Stimulated activated effector memory CD8-positive, alpha-beta T cell treated with anti-CD3 and anti-CD28 coated beads, Interleukin-12 subunit alpha, Interleukin-12 subunit beta, amount 100 ng/mL, for 72 hours (primary cell): ENCODE results near the gene CCDC146.

Experiments used
- ATAC-seq: fragments of 150-1000 bp; cut with Tn5 transposase; 2 replicates; pipeline ENCODE4 v1.10.0; 2021
- DNase-seq, 2 donors: peaks; one replicate each; pipeline ENCODE4 v3.0.0; 2021 to 2022; ENCODE audit warnings: low spot score in 2 of 2
- H3K27ac Mint-ChIP-seq: one replicate; pipeline ENCODE4 v1.8.0; 2022; ENCODE audit warnings: mild to moderate bottlenecking, mixed read lengths
- H3K36me3 Mint-ChIP-seq: one replicate; pipeline ENCODE4 v1.8.0; 2022; ENCODE audit warnings: mild to moderate bottlenecking, mixed read lengths
- H3K4me1 Mint-ChIP-seq: one replicate; pipeline ENCODE4 v1.8.0; 2022; ENCODE audit warnings: mixed read lengths
- H3K4me3 Mint-ChIP-seq: one replicate; pipeline ENCODE4 v1.8.0; 2022; ENCODE audit warnings: mild to moderate bottlenecking, mixed read lengths
- H3K9me3 Mint-ChIP-seq: one replicate; pipeline ENCODE4 v1.8.0; 2022; ENCODE audit warnings: mixed read lengths

The CCDC146 gene

DNA sequence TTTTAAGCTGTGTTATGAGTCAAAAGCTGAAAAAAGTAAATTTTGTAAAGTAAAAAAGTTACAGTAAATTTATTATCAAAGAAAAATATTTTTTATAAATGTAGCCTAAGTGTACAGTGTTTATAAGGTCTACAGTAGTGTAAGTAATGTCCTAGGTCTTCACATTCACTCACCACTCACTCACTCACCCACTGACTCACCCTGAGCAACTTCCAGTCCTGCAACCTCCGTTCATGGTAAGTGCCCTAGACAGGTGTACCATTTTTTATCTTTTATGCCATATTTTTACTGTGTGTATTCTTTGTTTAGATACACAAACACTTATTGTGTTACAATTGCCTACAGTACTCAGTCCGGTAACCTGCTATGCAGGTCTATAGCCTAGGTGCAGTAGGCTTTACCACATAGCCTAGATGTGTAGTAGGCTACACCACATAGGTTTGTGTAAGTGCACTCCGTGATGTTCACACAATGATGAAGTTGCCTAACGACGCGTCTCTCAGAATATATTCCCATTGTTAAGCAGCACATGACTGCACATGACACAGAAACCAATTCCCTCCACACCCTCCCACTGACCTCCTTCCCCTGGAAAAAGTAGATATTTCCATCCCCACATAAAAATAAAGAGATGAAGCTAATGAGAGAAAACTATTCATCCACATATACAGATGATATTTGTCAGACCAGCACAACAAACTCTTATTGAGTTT lies 122.0 kb downstream of the CCDC146 start:
- DNase-seq, result no peak
- no peak overlapping the region for H3K4me3 Mint-ChIP-seq
- no peaks in the 10 kb centered on the region for H3K9me3 Mint-ChIP-seq
- H3K4me1 Mint-ChIP-seq, result peaks cover 3% of the 10 kb centered on the region
- no peak for ATAC-seq
- no peak overlapping the region for H3K27ac Mint-ChIP-seq
- no peaks in the 10 kb centered on the region for H3K36me3 Mint-ChIP-seq

DNA sequence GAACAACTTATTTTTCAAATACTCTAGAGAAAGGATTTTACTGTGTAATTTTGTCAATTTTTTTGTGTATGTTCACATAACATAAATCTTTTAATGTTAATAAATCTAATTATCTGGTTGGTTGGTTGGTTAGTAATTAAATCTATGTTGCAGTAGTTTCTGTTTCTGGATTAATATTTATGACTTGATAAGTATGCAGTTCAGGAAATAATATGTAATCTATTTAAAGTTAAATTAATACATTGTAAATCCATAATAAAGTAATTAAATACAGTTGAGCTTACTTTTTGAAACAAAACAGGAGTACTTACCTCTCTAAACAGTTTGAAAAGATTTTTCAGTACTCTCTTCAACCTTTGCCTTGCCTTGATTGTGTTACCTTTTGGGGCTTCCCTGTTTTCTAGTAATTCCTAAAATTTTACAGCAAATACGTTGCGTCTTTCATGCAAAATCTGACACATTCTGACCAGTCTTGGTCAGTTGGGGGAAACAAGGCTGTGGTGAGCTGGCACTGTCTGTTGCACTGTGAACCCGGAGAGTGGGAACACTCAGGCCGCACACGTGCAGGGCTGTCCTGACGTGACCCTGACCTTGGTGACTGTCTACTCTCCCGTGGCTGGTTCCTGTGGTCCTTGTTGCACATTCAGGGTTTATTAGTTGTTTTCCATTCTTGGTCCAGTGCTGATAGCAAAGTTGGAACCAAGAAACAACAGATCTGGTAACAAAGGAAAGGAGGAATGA lies 122.8 kb downstream of the CCDC146 start:
- Mint-ChIP-seq H3K36me3 (no peaks in the 10 kb centered on the region), H3K9me3 (no peaks in the 10 kb centered on the region), H3K4me3 (no peak overlapping the region), H3K4me1 (no peaks in the 10 kb centered on the region), H3K27ac (no peak overlapping the region)
- no peak for DNase-seq
- ATAC-seq, result no peak

DNA sequence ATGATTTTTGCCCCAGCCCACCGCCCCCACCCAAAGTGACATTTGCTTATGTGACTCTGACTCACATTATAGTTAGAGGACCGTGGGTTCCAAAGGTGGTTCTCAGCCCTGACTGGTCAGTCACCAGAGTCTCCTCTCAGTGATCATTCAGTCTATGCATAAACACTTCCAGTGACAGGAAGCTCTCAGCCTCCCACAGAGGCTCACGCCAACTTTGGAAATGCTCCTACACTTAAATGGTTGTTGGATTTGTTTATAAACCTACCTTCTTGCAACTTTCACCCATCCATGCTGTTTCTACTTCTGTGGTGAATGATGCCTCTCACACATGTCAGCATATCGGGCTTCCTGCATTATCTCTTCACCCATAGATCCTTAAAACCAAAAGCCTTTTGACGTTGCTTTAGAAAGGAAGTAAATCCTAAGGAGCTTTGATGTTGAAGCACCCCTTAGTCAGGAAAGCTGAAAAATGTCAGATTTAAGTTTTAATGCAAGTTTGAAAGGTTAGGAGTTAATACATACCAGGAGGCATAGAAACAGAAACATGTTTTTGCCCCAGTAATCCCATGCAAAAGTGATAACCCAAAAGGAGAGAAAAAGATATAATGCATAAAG lies 123.7 kb downstream of the CCDC146 start:
- no peak overlapping the region for H3K4me3 Mint-ChIP-seq
- peak; percentile 42 for ATAC-seq
- DNase-seq, result no peak
- no peaks in the 10 kb centered on the region for H3K36me3 Mint-ChIP-seq
- H3K4me1 Mint-ChIP-seq, result no peaks in the 10 kb centered on the region
- H3K9me3 Mint-ChIP-seq, result no peaks in the 10 kb centered on the region
- no peak overlapping the region for H3K27ac Mint-ChIP-seq

DNA sequence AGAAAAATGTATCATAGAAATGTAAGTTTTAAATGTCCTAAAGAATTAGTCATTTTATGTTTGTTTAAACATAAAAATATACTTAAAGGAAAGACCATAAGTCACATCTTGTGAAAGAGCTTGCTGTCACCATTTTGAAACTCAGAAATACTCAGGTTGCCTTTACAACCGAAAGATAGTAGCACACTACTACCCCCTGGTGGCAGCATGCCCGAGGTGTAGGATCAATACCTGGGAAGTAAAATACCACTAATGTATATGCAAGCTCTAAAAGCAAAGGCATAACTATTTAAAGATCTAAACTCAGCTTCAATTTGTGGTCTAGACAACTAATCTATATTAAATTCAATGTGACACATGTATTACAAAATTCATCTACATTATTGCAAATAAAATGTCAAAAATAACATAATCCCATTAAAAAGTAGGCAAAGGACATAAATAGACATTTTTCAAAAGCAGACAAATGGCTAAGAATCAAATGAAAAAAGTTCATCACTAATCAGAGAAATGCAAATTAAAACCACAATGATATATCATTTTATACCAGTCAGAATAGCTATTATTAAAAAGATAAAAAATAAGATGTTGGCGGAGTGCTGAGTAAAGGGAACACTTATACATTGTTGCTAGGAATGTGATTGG lies 124.9 kb downstream of the CCDC146 start:
- no peaks in the 10 kb centered on the region for H3K9me3 Mint-ChIP-seq
- ATAC-seq (peak; percentile 94), DNase-seq (peak; percentile 74 to 92)
- H3K4me3 Mint-ChIP-seq, result no peak overlapping the region
- H3K36me3 Mint-ChIP-seq, result no peaks in the 10 kb centered on the region
- no peaks in the 10 kb centered on the region for H3K4me1 Mint-ChIP-seq
- H3K27ac Mint-ChIP-seq, result no peak overlapping the region

DNA sequence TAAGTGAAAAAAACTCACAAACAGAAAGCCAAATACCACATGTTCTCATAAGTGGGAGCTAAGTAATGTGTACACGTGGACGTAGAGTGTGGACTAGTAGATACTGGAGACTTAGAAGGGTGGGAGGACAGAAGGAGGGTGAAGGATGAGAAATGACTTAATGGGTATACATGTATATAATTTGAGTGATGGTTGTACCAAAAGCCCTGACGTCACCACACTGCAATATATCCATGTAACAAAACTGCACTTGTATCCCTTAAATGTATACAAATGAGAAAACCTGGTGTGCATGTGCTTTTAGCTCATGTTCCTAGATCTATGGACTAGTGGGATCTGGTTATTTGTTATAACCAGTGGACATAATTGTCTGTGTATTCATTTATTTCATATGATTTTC lies 125.7 kb downstream of the CCDC146 start:
- ATAC-seq (no peak), DNase-seq (no peak)
- no peaks in the 10 kb centered on the region for H3K9me3 Mint-ChIP-seq
- no peaks in the 10 kb centered on the region for H3K36me3 Mint-ChIP-seq
- no peaks in the 10 kb centered on the region for H3K4me1 Mint-ChIP-seq
- H3K27ac Mint-ChIP-seq, result no peak overlapping the region
- H3K4me3 Mint-ChIP-seq, result no peak overlapping the region

DNA sequence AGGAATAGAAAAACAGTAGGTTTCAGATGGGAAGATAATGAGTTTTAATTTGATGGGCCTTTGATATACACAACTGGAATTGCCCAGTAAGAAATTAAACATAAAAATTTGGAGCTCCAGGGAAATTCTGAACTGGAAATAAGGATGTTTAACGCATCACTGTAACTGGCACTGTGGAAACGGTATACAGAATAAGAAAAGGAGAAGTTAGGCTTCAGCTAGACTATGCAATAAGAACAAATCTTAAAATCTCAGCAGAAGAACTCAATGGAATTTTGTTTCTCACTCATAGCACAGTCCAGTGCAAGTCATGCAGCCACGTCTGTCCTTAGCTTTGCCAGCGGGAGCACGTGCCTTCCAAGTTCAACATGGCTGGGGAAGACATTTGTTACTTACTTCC lies 130.1 kb downstream of the CCDC146 start:
- ATAC-seq (no peak), DNase-seq (no peak)
- H3K27ac Mint-ChIP-seq, result no peak overlapping the region
- no peaks in the 10 kb centered on the region for H3K4me1 Mint-ChIP-seq
- no peaks in the 10 kb centered on the region for H3K36me3 Mint-ChIP-seq
- no peaks in the 10 kb centered on the region for H3K9me3 Mint-ChIP-seq
- no peak overlapping the region for H3K4me3 Mint-ChIP-seq

DNA sequence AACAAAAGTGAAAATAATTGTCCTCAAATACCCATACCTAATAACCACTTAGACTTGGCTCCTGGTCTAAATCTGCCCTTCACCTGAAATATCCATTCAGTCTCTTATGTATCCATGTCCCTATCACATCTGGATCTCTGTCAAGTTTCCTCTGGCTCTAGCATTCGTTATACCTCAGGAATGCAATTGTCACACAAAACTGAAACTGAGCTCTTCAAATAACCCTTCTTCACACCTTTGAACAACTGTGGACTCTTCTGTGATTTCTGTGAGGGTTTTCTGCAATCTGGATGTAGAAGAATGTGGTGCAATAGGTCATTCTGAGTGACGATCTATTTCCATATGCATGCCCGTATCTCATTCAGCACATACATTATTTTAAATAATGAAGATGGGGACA lies 130.7 kb downstream of the CCDC146 start:
- no peak for DNase-seq
- H3K4me1 Mint-ChIP-seq, result no peaks in the 10 kb centered on the region
- no peak overlapping the region for H3K27ac Mint-ChIP-seq
- ATAC-seq, result no peak
- no peak overlapping the region for H3K4me3 Mint-ChIP-seq
- no peaks in the 10 kb centered on the region for H3K9me3 Mint-ChIP-seq
- no peaks in the 10 kb centered on the region for H3K36me3 Mint-ChIP-seq

DNA sequence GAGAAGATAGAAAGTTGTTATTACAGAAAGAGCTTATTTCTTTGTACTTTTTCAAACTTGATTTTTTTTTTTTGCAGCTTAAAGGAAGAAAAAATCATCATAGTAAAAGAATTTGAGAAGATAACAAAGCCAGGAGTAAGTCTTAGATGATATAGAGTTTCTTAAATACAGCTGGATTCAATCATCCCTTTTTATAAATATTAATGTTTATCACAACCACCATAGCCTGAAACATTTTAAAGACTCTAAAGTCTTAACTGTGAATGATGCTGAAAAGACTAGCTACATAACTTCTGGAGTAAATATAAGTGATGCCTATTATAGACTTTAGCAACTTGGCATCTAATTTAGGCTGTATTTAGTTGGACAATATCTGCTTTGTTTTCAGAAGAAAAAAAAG lies 132.0 kb downstream of the CCDC146 start:
- ATAC-seq, result no peak
- Mint-ChIP-seq H3K27ac (no peak overlapping the region), H3K36me3 (no peaks in the 10 kb centered on the region), H3K4me1 (no peaks in the 10 kb centered on the region), H3K9me3 (no peaks in the 10 kb centered on the region), H3K4me3 (no peak overlapping the region)
- DNase-seq, result no peak

DNA sequence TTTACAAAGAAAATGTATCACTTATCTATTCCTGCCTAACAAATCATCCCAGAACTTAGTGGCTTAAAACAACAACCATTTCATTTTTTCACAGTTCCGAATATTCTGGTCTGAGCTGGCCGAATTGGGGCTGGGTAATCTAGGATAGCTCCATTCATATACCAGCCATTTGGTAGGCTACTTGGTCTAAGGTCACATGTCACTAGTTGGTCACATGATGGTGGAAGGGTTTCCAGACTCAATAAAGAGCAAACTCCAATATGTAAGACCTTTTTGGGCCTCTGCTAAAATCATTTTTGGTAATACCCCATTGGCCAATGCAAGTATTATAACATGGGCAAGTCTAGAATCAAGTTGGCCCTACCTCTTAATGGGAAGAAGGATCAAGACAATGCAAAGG lies 132.5 kb downstream of the CCDC146 start:
- Mint-ChIP-seq H3K9me3 (no peaks in the 10 kb centered on the region), H3K4me3 (no peak overlapping the region), H3K36me3 (no peaks in the 10 kb centered on the region), H3K27ac (no peak overlapping the region), H3K4me1 (no peaks in the 10 kb centered on the region)
- DNase-seq, result no peak
- ATAC-seq, result no peak

DNA sequence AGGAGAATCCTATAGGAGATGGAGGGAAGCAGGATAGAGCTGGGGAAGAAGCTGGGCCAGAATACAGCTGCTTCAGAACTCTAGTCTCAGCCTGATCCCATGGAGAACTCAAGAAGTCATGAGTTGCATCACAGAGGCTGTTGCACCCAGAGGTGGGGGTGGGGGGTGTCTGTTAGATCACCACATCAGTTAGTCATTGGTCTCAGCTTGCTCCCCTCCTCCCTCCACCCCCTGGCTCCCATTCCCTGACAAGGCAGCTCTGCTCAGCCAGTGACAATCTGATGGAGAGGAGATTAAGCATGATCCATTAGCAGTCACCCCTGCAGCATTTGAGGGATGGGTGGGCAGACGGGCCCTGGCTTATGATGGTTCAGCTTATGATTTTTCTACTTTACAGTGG lies 135.6 kb downstream of the CCDC146 start:
- H3K9me3 Mint-ChIP-seq, result no peaks in the 10 kb centered on the region
- DNase-seq (no peak), ATAC-seq (no peak)
- H3K36me3 Mint-ChIP-seq, result no peaks in the 10 kb centered on the region
- no peak overlapping the region for H3K27ac Mint-ChIP-seq
- no peak overlapping the region for H3K4me3 Mint-ChIP-seq
- no peaks in the 10 kb centered on the region for H3K4me1 Mint-ChIP-seq

DNA sequence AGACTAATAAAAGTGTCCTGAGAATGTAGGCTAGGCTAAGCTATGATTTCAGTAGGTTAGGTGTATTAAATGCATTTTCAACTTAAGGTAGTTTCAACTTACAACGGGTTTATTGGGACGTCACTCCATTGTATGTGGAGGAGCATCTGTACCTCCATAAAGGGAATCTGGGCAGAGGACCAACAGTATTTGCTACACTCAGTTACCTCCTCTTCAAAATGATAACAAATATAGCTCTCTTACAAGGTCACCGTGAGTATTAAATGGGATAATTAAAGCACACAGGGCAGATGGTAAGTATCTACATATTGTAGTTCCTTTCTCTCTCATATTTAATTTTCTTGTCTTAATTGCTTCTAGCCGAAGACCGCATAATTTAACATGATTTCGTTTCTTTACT lies 136.2 kb downstream of the CCDC146 start:
- H3K4me3 Mint-ChIP-seq, result no peak overlapping the region
- no peaks in the 10 kb centered on the region for H3K4me1 Mint-ChIP-seq
- ATAC-seq (no peak), DNase-seq (no peak)
- H3K27ac Mint-ChIP-seq, result no peak overlapping the region
- H3K36me3 Mint-ChIP-seq, result no peaks in the 10 kb centered on the region
- no peaks in the 10 kb centered on the region for H3K9me3 Mint-ChIP-seq

DNA sequence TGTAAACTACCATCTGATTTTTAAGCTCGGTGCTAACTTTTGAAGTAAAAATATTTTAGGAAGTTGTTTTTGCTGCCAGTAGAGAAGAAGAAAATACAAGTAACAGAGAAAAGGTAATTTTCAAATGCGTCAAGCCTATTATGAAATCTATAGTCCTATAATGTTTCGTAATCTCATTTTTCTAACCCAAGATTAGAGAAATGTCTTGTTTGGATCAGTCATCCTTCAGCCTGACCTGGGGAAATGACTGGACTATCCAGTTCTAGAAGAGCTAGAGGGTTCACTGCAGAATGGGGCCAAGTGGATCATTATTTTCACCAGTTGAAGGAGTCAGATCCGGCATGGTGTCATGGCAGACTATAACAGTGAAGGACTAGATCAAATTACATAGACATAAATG lies 139.9 kb downstream of the CCDC146 start:
- no peak for DNase-seq
- Mint-ChIP-seq H3K4me1 (peaks cover 3% of the 10 kb centered on the region), H3K27ac (no peak overlapping the region), H3K4me3 (no peak overlapping the region), H3K36me3 (no peaks in the 10 kb centered on the region), H3K9me3 (no peaks in the 10 kb centered on the region)
- ATAC-seq, result no peak

DNA sequence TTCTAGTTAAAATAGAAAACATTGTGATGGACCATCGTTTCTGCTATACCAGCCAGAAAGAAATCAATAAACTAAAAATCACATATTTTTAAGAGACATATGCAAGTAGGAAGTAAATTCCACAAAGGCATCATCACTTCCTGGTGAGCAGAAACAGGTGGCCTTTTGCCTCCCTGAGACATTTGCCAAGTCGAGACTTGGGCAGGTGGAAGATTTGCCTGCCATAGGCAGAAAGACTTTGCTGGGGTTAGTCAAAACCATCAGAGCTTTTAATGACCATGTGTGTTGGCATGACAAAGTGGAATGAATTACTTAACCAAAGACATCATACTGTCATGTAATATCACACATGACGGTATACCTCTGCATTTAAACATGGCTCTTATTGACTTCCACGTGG lies 143.3 kb downstream of the CCDC146 start:
- Mint-ChIP-seq H3K4me3 (no peak overlapping the region), H3K36me3 (no peaks in the 10 kb centered on the region), H3K27ac (peak overlapping the region; percentile 9), H3K9me3 (no peaks in the 10 kb centered on the region), H3K4me1 (peaks cover 14% of the 10 kb centered on the region)
- ATAC-seq (peak; percentile 26), DNase-seq (no peak)

DNA sequence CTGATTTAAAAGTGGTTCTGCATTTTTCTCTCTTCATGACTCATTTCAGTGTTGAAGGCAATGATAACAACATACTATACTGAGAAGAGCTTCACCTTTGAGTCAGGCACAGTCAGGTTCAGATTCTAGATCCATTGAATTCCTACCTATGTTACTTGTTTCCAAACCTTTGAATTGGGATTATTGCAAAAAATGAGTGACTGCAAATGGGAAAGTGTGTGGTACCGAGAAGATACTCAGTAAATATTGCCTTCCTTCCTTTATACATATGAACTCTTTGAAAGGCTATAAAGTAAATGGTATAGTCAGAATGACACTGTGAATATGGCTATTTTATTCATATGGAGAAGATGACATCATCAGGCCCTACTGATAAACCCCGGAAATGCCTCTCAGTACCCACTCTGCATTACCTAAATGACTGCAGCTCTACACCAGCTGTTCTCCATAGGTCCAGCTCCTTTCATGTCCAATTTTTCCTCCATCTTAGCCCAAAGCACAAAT lies 143.9 kb downstream of the CCDC146 start:
- peak; percentile 99 for ATAC-seq
- no peaks in the 10 kb centered on the region for H3K9me3 Mint-ChIP-seq
- H3K4me3 Mint-ChIP-seq, result no peak overlapping the region
- H3K27ac Mint-ChIP-seq, result peak overlapping the region; percentile 9
- DNase-seq, result no peak
- no peaks in the 10 kb centered on the region for H3K36me3 Mint-ChIP-seq
- peaks cover 14% of the 10 kb centered on the region for H3K4me1 Mint-ChIP-seq

DNA sequence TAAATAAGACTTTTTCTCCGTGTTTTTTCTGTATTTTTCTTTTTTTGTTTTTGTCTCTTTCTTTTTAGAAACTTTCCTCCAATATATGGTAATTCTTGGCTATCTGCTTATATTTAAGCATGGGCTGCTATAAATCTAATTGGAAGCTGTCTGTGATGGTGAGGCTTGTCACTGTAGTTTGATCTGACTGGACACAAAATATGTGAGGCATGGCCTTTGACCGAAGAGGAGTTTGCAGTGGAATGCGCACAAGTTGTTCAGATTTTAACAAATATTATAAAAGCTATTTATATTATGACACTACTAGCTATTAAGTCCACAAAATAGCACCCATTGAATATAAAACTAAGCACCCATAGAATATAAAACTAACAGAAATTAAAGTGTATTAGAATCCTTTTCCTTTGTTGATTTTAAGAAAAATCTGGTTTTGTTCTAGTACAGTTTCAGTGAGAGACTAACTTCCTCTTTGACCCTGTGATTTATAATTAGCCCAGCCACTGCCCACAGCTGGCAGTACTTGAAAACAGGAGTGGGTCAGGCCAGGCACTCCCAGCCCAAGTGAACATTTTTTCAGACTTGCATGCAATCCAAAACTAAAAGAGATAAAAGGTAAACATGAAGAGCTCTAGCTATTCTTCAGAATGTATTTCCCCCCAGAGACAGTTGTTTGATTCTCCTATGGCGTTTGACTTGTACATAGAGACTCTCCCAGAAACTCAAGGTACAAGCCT lies 147.1 kb downstream of the CCDC146 start:
- DNase-seq (no peak), ATAC-seq (no peak)
- Mint-ChIP-seq H3K4me1 (peaks cover 14% of the 10 kb centered on the region), H3K36me3 (no peaks in the 10 kb centered on the region), H3K9me3 (no peaks in the 10 kb centered on the region), H3K27ac (no peak overlapping the region), H3K4me3 (no peak overlapping the region)
